Parathyroid adenoma (tissue), 2 donors: ENCODE measurements around the gene NAT9.
A peak's percentile ranks its signal among the peaks of the same experiment; 100 is the strongest.

Source experiments
- H2AFZ ChIP-seq: fragments of 300-600 bp; sonication (generic); one replicate; pipeline ENCODE4 v1.7.0; 2017; ENCODE audit warnings: antibody characterized with exemption, mild to moderate bottlenecking
- H3K27ac ChIP-seq: fragments of 300-600 bp; sonication (generic); one replicate; pipeline ENCODE4 v1.7.0; 2017
- H3K27me3 ChIP-seq: fragments of 300-600 bp; sonication (generic); one replicate; pipeline ENCODE4 v1.7.0; 2017; ENCODE audit warnings: low read length; ENCODE audit not compliant: control insufficient read depth, insufficient read depth
- H3K36me3 ChIP-seq: fragments of 300-600 bp; sonication (generic); one replicate; pipeline ENCODE4 v1.7.0; 2017; ENCODE audit warnings: low read length; ENCODE audit not compliant: control insufficient read depth, insufficient read depth
- H3K4me1 ChIP-seq: fragments of 300-600 bp; sonication (generic); one replicate; pipeline ENCODE4 v1.7.0; 2017; ENCODE audit warnings: control low read depth
- H3K4me2 ChIP-seq: fragments of 300-600 bp; sonication (generic); one replicate; pipeline ENCODE4 v1.7.0; 2017; ENCODE audit warnings: low read length
- H3K4me3 ChIP-seq: fragments of 300-600 bp; sonication (generic); one replicate; pipeline ENCODE4 v1.7.0; 2017; ENCODE audit warnings: low read depth, low read length
- H3K79me2 ChIP-seq: fragments of 300-600 bp; sonication (generic); one replicate; pipeline ENCODE4 v1.7.0; 2017; ENCODE audit warnings: control low read depth
- H3K9ac ChIP-seq: fragments of 300-600 bp; sonication (generic); one replicate; pipeline ENCODE4 v1.7.0; 2017; ENCODE audit warnings: mild to moderate bottlenecking
- H3K9me3 ChIP-seq: fragments of 300-600 bp; sonication (generic); one replicate; pipeline ENCODE4 v1.7.0; 2017; ENCODE audit warnings: low read length; ENCODE audit not compliant: control insufficient read depth
- TF ChIP-seq, protein P1 (sequence below): fragments of 300-600 bp; sonication (generic); IDR thresholded peaks from one replicate; pipeline ENCODE4 v1.7.0; 2017; ENCODE audit warnings: antibody characterized with exemption, mild to moderate bottlenecking
- donor health status: primary hyperparathyroidism.

Gene NAT9

DNA sequence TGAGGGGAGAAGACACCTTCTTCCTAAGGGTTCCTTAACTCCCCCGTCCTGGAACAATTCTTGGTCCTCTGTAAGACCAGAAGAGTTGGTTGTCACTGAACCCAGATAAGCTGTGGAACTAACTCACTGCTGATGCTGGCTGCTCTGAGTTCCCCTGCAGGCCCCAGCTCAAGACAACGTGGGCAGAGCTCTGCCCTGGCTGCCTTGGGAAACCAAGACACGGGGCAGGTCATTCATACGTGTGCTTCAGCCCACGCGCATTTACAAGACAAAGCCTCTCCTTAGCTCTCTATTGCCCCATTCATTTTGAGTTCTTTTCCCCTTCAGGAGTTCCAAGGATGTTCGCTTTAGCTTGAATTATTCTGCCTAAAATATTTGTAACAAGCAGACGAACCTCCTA is 3.4 kb upstream of the NAT9 start:
- Histone ChIP-seq H3K27ac (no peak overlapping the region), H3K79me2 (peaks cover 18% of the 10 kb centered on the region), H3K4me1 (peaks cover 9% of the 10 kb centered on the region)

GRCh38 chr17:74778960-74779359 is 2.8 kb upstream of the NAT9 start:
- TF ChIP-seq, protein P1, sequence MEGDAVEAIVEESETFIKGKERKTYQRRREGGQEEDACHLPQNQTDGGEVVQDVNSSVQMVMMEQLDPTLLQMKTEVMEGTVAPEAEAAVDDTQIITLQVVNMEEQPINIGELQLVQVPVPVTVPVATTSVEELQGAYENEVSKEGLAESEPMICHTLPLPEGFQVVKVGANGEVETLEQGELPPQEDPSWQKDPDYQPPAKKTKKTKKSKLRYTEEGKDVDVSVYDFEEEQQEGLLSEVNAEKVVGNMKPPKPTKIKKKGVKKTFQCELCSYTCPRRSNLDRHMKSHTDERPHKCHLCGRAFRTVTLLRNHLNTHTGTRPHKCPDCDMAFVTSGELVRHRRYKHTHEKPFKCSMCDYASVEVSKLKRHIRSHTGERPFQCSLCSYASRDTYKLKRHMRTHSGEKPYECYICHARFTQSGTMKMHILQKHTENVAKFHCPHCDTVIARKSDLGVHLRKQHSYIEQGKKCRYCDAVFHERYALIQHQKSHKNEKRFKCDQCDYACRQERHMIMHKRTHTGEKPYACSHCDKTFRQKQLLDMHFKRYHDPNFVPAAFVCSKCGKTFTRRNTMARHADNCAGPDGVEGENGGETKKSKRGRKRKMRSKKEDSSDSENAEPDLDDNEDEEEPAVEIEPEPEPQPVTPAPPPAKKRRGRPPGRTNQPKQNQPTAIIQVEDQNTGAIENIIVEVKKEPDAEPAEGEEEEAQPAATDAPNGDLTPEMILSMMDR = no peak
- Histone ChIP-seq H3K36me3 (no peaks in the 10 kb centered on the region), H3K27me3 (no peaks in the 10 kb centered on the region), H3K27ac (no peak overlapping the region), H3K4me3 (no peak overlapping the region), H3K9ac (no peak overlapping the region), H3K79me2 (peaks cover 15% of the 10 kb centered on the region), H3K9me3 (no peaks in the 10 kb centered on the region), H2AFZ (no peak overlapping the region), H3K4me2 (no peak overlapping the region), H3K4me1 (peaks cover 9% of the 10 kb centered on the region)

More for the DNA sequence above, 3.4 kb upstream of the NAT9 start:
- Histone ChIP-seq H3K9me3 (no peaks in the 10 kb centered on the region), H2AFZ (no peak overlapping the region), H3K36me3 (no peaks in the 10 kb centered on the region), H3K4me2 (no peak overlapping the region), H3K4me3 (no peak overlapping the region), H3K27me3 (no peaks in the 10 kb centered on the region), H3K9ac (no peak overlapping the region)
- TF ChIP-seq, protein P1 = no peak

GRCh38 chr17:74777901-74778515 is 1.9 kb upstream of the NAT9 start:
- TF ChIP-seq, protein P1 = no peak
- Histone ChIP-seq H3K4me2 (no peak overlapping the region), H2AFZ (no peak overlapping the region), H3K27ac (no peak overlapping the region), H3K9ac (no peak overlapping the region), H3K36me3 (no peaks in the 10 kb centered on the region), H3K9me3 (no peaks in the 10 kb centered on the region), H3K4me1 (peaks cover 9% of the 10 kb centered on the region), H3K4me3 (no peak overlapping the region), H3K27me3 (no peaks in the 10 kb centered on the region), H3K79me2 (peaks cover 15% of the 10 kb centered on the region)

- Histone ChIP-seq H3K4me2 (peak overlapping the region; percentile 69), H3K27ac (no peak overlapping the region), H3K4me3 (peak overlapping the region; percentile 86), H3K4me1 (peaks cover 9% of the 10 kb centered on the region), H3K36me3 (no peaks in the 10 kb centered on the region), H3K9me3 (no peaks in the 10 kb centered on the region), H3K79me2 (peaks cover 15% of the 10 kb centered on the region), H3K27me3 (no peaks in the 10 kb centered on the region), H3K9ac (no peak overlapping the region), H2AFZ (peak overlapping the region; percentile 80)
- TF ChIP-seq, protein P1 = no peak
Measured at GRCh38 chr17:74776990-74777389, 845 bp upstream of the NAT9 start.
